GM18505 (cell line): Measurements from ENCODE around the gene DNAJA2.

Source experiments
- ATAC-seq: cut with Tn5 transposase; IDR thresholded peaks from one replicate; pipeline ENCODE4 v1.9.1; 2021; ENCODE audit not compliant: unreplicated experiment
- POLR2A ChIP-seq: IDR thresholded peaks from 4 replicates; pipeline ENCODE4 v1.6.1; 2011; ENCODE audit warnings: borderline replicate concordance; ENCODE audit not compliant: insufficient read depth, insufficient read length; ENCODE audit errors: extremely low read depth

Gene DNAJA2

DNA sequence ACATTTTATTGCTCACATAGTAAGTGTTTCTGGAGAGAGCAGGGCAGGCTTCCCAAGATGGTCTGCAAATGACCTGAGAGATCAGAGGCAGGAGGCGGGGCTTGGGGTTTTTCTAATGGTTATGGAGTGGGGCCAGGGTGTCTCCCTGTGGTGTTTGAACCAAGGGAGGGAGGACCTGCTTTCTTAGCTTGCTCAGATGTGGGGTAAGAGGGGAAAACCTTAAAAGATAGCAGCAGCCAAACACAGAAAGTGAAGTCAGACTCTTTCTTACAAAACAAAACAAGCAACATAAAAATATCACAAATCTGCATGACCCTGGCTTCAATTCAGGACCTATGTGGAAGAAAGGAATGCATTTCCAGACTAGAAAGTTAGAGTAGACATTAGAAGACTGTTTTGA, 22.9 kb upstream of the DNAJA2 start:
- TF ChIP-seq POLR2A, result no peak
- no peak for ATAC-seq

DNA sequence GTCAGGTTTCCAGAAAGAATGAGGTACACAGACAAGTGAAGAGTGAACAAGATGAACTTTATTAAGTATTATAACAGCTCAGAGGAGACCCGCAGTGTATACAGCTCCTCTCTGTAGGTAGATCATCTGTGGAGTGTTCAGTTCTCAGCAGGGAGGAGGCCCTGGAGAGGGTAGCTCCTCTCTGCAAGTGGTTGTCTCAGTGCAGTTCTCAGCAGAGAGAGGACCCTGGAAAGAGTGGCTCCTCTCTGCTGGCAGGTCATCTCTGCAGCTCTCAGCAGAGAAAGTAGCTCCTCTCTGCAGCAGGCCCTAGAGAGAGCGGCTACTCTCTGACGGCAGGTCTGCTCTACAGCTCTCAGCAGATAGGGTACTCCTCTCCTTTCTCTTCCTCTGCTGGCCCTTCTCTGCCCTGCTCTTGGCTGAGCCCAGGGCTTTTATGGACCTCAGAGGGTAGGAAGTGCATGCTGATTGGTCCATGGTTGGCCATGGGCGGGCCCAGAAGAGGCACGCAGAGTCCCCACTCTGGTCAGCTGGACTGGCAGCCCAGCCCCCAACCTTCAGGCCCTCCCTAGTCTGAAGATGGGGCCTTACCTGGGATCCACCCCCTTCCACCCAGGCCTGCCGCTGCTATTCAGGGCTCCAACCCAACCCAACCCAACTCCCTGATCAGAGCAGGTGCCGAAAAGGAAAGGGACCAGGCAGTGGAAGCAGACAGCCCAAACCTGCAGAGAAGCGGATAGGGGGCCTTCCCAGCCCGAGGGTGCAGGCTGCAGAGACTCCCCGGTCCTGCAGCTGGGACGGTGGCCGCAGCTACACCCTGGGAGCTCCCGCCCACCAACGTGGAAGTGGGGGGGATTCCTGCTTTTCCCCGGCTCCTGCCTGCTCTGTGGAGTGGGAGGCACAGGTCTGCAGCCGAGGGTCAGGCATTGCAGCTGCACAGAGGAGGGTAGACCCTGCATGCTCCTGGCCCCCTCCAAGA, 18.5 kb upstream of the DNAJA2 start:
- TF ChIP-seq POLR2A, result no peak
- no peak for ATAC-seq

DNA sequence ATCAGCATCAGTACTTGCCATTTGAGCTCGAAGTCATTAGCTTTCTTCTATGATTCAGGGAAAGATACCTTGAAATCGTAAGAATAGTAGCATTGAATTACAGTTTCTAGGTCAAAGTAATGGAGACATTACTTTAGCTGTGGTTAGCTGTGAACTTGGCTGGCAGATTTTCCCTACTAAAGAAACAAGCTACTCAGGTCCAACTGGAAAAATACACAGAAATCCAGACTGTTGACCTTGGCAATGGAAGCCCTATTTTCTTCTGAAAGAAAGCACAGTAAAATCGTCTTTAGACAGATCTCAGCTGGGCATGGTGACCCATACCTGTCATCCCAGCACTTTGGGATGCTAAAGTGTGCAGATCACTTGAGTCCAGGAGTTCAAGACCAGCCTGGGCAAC, 13.4 kb upstream of the DNAJA2 start:
- ATAC-seq, result no peak
- TF ChIP-seq POLR2A, result no peak

DNA sequence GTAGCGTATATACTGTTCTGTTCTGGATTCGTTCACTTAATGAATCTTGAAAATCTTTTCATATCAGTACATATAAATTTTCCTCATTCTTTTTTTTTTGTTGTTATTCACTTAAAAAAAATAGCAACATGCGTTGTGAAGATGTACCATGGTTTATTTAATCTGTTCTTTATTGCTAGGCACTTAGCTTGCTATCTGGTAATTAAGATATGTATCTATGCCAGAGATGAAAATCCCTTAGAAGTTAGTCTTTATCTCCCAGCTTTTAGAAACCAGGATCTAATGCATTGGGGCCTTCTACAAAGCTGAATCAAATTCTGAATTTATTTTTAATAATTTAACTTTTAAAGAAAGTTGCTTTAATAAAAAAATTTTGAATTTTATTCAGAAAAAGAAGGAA, 13.0 kb upstream of the DNAJA2 start:
- ATAC-seq, result no peak
- no peak for TF ChIP-seq POLR2A

DNA sequence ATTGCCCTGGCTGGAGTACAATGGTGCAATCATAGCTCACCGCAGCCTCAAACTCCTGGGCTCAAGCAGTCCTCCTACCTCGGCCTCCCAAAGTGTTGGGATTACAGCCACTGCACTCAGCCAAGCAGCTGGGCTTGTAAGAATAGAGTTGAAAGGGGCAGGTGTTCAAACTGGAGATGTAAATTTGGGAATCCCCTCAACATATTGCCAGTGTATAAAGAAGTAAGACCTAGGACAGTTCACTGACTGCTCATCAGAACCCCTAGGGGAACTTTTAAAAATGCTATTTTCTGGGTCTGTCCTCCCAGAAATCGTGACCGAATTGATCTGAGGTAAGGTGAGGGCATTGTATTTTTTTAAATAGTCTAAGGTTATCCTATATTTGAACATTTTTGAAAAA, 8.9 kb upstream of the DNAJA2 start:
- no peak for ATAC-seq
- no peak for TF ChIP-seq POLR2A

DNA sequence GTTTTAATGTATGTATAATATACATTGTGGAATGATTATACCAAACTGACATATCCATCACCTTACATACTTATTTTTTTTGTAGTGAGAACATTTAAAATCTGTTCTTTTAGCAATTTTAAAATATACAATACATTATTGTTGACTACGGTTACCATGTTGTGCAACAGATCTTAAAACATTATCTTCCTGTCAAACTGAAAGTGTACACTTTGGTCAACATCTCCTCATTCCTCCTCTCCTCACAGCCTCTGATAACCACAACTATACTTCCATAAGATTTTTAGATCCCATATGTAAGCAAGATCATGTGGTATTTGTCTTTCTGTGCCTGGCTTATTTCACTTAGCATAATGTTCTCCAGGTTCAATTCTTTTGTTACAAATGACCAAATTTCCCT, 7.5 kb upstream of the DNAJA2 start:
- no peak for ATAC-seq
- no peak for TF ChIP-seq POLR2A

DNA sequence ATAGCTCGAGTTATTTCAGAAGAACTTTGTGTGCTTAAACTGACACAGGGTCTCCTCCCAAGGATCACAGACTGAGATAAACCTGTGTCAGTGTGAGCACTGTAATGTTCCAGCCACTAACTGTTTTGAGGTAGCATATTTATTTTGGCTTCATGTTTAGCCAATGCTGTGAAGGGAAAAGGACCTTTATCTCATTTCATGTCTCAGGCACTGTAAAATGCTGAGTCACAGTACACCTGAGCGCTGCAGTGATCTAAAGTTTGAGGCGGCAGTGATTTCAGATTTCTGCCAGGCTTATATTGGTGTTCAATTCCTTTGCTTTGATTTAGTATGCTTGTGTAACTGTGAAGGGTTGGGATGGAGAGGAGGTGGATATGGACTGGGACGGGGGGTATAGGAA, 3.1 kb upstream of the DNAJA2 start:
- ATAC-seq, result no peak
- TF ChIP-seq POLR2A, result no peak

DNA sequence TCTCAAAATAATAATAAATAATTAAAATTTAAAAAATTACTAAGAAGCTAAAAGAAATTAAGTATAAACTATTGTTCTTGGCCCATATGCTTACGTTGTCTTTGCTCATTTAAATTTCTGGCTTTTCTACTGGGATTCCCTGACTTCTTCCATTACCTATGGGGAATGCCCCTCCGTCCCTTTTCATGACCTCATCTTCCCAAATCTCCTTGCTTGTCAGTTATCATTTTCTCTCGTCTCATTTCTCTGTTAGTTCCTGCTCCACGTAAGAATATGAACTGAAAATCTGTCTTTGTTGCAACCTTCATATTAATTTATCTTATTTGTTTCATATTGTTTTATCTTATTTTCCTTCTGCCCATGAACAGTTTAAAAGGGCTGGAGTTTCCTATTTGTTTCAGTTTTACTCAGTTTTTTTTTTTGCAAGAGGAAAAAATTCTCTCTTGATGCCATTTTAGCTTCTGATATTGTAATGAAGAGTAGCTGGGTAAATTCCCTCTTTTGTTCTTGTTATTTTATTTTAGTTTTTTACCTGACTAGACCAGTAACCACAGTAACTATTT, 2.5 kb upstream of the DNAJA2 start:
- TF ChIP-seq POLR2A, result no peak
- no peak for ATAC-seq

DNA sequence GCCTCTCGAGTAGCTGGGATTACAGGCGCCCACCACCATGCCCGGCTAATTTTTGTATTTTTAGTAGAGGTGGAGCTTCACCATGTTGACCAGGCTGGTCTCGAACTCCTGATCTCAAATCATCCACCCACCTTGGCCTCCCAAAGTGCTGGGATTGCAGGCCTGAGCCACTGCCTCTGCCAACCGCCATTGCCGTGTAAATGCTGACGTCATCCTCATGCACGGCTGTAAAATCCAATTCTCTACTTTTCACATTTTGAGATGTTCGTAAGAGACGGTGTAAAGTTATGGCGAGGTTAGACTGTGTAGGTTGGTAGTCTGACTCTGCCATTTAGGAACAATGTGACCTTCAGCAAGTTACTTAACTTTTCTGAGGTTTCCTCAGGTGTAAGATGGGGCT, 1.7 kb upstream of the DNAJA2 start:
- no peak for TF ChIP-seq POLR2A
- no peak for ATAC-seq

DNA sequence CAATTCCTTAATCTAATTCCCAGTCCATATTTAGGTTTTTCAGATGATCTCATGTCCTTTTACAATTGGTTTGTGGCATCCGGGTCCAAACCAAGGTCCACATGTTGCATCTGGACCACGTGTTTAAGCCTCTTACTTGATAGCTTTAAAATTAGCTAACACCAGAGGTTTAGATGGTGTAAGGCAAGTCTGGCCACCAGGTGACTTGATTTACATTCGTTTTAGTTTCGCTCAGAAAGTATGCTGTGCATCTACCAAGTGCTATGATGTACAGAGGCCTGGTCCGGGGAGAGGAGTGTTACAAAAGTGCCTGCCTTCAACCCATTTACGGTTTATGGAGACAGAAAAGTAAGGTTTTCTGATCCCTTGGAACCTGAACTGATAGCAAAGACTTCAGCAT, 878 bp upstream of the DNAJA2 start:
- ATAC-seq, result no peak
- TF ChIP-seq POLR2A, result peak; percentile 14

DNA sequence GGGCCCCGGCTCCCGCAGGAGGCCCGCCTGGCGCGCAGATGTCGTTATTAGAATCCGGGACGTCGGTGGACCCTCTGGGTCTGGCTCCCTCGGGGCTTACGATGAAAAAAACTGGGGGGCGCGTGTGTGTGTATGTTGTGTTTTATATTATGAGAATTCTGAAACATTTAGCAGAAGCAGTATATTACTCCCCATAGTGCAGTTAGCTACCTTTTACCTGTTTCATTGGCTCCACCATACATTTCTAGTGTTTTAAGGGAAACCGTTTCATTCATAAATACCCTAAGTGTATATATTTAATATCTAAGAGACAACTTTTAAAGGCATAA, 486 bp upstream of the DNAJA2 start:
- no peak for TF ChIP-seq POLR2A
- no peak for ATAC-seq

DNA sequence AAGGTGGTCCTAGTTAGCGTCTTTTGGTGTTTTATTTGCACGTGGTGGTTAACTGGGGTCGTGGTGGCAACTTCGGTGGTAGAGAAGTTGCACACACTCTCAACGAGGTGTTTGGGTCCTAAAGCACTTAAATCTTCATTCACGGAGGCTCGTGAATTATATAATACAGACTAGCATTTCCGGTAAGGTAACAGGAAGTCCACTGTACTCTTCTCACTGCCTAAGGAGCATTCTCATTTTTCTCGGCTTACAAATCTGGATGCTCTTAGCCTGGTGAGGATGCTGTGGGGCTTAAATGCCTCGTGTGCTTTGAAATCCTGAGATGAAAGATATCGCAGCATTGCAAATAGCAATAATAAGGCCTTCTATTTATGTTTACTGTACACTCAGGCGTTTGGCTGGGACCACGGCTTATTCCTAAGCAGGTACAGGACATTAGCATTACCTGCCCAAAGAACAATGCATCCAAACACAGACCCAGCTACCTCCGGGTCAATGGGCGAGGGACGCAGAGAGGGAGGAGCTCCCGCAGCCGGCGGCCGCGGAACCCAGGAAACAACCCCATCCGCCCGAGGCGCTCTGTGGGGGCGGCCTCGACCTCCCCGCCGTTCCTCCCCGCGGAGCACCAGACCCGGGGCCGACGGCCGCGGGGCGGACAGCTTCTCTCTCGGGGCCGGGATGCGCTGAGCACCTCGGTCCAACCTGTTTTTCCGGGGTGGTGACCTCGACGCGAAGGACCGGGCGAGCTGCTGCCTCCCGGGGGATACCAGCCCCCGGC, 856 bp downstream of the DNAJA2 start:
- TF ChIP-seq POLR2A, result peak; percentile 41

DNA sequence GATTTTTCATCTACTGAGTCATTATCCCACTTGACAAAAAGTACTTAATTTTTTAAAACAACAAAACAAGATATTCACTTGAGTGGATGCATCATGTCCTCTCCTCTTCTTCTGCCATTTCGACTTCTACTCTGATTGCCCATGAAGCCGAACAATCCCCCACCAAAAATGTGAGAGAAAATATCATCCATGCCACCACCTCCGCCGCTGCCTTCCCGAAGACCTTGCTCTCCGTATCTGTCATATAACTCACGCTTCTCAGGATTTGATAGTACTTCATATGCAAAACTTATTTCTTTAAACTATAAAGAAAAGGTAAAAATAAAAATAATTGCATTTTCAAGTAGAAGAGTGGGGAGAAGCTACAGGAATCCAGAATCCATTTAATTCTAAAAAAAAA, 2.2 kb downstream of the DNAJA2 start:
- no peak for ATAC-seq
- TF ChIP-seq POLR2A, result no peak

More for the DNA sequence above, 856 bp downstream of the DNAJA2 start:
- peak; percentile 47 for ATAC-seq
